Natural killer cell (primary cell): ENCODE results near the gene MAP1S. TPM values are rescaled to one million over a fixed set of nuclear protein-coding genes. Genes with fewer than 3 reads are reported as not detected.

Experiments used
- total RNA-seq, 4 donors: library from RNA; stranded (reverse); fragments of 120-200 nt in 1 of 4; gene quantifications; one replicate each; pipeline versions ENCODE4 v1.2.3 to v1.2.4, GENCODE V29; 2013 to 2022

Gene MAP1S
- total RNA-seq, 3 donors from 2014 or later (not counting 1 experiment from before 2014, with no cell fraction given) = 41.0 to 59.4 (median 45.8) TPM

Other genes with a start within 250 kb of the MAP1S start
- 10 to 100 TPM; 12.9 to 26.2 (median 16.3) TPM for gene SLC27A1, start 249.0 kb upstream of the MAP1S start, total RNA-seq
- gene PGLS, start 207.8 kb upstream of the MAP1S start, total RNA-seq = 10 to 100 TPM; 52.9 to 58.1 (median 57.8) TPM
- gene COLGALT1, start 163.8 kb upstream of the MAP1S start, total RNA-seq = 10 to 100 TPM; 39.0 to 55.4 (median 43.7) TPM
- gene UNC13A, start 31.1 kb upstream of the MAP1S start, total RNA-seq = not detected
- gene FCHO1, start 32.0 kb downstream of the MAP1S start, total RNA-seq = 10 to 100 TPM; 56.1 to 67.7 (median 66.5) TPM
- gene B3GNT3, start 75.7 kb downstream of the MAP1S start, total RNA-seq = not detected
- gene INSL3, start 102.0 kb downstream of the MAP1S start, total RNA-seq = 1 to 10 TPM; 1.5 to 2.9 (median 1.7) TPM
- 100 to 1,000 TPM in 1 of 3 donors, 10 to 100 TPM in 2; 72.1 to 105 (median 96.1) TPM for gene JAK3, start 128.5 kb downstream of the MAP1S start, total RNA-seq
- gene RPL18A, start 140.4 kb downstream of the MAP1S start, total RNA-seq = 1,000 to 10,000 TPM; 1,015 to 1,285 (median 1,208) TPM
- gene SLC5A5, start 152.5 kb downstream of the MAP1S start, total RNA-seq = under 1 TPM; 0.25 to 0.43 (median 0.26) TPM
- 10 to 100 TPM; 32.6 to 37.6 (median 37.4) TPM for gene CCDC124, start 213.5 kb downstream of the MAP1S start, total RNA-seq
- not detected for gene KCNN1, start 247.6 kb downstream of the MAP1S start, total RNA-seq